ENCODE data around the gene TRIM4.

TRIM4 gene

DNA sequence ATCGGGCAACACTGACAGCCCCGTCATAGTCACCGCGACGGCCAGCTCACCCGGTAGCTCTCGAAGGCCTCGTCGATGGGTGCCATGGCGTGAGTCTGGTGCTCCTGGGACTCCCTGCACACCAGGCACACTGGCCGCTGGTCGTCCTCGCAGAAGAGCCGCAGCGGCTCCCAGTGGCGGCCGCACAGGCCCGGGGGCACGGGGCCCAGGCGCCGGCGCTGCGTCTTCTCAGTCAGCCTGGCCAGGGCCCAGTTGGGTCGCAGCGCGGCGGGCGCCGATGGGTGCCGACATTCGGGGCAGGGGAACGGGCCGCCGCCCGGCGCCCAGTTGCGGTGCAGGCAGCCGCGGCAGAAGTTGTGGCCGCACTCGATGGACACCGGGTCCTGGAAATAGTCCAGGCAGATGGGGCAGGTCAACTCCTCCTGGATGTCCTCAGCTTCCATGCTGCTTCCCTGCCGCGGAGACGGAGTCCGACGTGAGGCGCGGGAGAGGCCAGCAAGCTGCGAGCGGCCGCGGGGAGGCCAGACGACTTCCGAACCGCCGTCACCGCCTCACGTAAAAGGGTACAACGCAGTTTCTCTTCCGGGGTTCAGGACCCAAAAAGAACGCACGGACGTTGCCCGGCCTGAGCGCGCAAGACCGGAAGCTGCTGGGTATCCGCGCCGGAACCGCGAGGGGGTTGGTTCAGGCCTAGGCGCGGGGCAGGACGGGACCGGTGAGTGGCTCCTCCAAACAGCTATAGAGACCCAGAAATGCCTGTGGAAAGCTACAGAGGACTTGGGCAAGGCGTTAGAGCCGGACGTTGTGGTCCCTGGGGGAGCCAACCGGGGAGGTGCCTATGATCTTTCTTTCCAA, at the start of gene TRIM4 (continued):
- TF ChIP-seq ZBTB21 (tag by site-specific recombination; IDR thresholded peaks at IDR 0.05): peak; percentile 73
- TF ChIP-seq ZBTB49 (tag by site-specific recombination; IDR thresholded peaks at IDR 0.05; ENCODE audit: low read depth): no peak
- 0 out of 2 replicates have a peak, but pooled peaks have one; percentile 33 for TF ChIP-seq ZNF660 (tag by site-specific recombination; IDR thresholded peaks at IDR 0.05)
- no peak for TF ChIP-seq ZNF664 (tag by site-specific recombination; IDR thresholded peaks at IDR 0.05)
- TF ChIP-seq MYNN (tag by site-specific recombination; IDR thresholded peaks at IDR 0.05; ENCODE audit: borderline replicate concordance): no peak
- TF ChIP-seq KLF7 (tag by site-specific recombination; IDR thresholded peaks at IDR 0.05; ENCODE audit: borderline replicate concordance): no peak
- 0 out of 2 replicates have a peak, but pooled peaks have one; percentile 11 for TF ChIP-seq REST (tag by site-specific recombination; IDR thresholded peaks at IDR 0.05)
- TF ChIP-seq, protein P1, sequence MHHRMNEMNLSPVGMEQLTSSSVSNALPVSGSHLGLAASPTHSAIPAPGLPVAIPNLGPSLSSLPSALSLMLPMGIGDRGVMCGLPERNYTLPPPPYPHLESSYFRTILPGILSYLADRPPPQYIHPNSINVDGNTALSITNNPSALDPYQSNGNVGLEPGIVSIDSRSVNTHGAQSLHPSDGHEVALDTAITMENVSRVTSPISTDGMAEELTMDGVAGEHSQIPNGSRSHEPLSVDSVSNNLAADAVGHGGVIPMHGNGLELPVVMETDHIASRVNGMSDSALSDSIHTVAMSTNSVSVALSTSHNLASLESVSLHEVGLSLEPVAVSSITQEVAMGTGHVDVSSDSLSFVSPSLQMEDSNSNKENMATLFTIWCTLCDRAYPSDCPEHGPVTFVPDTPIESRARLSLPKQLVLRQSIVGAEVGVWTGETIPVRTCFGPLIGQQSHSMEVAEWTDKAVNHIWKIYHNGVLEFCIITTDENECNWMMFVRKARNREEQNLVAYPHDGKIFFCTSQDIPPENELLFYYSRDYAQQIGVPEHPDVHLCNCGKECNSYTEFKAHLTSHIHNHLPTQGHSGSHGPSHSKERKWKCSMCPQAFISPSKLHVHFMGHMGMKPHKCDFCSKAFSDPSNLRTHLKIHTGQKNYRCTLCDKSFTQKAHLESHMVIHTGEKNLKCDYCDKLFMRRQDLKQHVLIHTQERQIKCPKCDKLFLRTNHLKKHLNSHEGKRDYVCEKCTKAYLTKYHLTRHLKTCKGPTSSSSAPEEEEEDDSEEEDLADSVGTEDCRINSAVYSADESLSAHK (tag by site-specific recombination; IDR thresholded peaks at IDR 0.05): no peak
- no peak; the same call in 1 of the 2 replicates for TF ChIP-seq GLI4 (tag by site-specific recombination; IDR thresholded peaks at IDR 0.05)
- no peak for TF ChIP-seq TCF7L2 (IDR thresholded peaks at IDR 0.05; ENCODE audit: borderline replicate concordance, low read depth, low read length)
- TF ChIP-seq SCRT2 (tag by site-specific recombination; IDR thresholded peaks at IDR 0.05): no peak
- no peak for TF ChIP-seq ZNF140 (tag by site-specific recombination; IDR thresholded peaks at IDR 0.05)
- TF ChIP-seq ZNF510 (tag by site-specific recombination; IDR thresholded peaks at IDR 0.05; ENCODE audit: insufficient replicate concordance): no peak
- TF ChIP-seq, protein P2, sequence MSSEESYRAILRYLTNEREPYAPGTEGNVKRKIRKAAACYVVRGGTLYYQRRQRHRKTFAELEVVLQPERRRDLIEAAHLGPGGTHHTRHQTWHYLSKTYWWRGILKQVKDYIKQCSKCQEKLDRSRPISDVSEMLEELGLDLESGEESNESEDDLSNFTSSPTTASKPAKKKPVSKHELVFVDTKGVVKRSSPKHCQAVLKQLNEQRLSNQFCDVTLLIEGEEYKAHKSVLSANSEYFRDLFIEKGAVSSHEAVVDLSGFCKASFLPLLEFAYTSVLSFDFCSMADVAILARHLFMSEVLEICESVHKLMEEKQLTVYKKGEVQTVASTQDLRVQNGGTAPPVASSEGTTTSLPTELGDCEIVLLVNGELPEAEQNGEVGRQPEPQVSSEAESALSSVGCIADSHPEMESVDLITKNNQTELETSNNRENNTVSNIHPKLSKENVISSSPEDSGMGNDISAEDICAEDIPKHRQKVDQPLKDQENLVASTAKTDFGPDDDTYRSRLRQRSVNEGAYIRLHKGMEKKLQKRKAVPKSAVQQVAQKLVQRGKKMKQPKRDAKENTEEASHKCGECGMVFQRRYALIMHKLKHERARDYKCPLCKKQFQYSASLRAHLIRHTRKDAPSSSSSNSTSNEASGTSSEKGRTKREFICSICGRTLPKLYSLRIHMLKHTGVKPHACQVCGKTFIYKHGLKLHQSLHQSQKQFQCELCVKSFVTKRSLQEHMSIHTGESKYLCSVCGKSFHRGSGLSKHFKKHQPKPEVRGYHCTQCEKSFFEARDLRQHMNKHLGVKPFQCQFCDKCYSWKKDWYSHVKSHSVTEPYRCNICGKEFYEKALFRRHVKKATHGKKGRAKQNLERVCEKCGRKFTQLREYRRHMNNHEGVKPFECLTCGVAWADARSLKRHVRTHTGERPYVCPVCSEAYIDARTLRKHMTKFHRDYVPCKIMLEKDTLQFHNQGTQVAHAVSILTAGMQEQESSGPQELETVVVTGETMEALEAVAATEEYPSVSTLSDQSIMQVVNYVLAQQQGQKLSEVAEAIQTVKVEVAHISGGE (tag by site-specific recombination; conservative IDR thresholded peaks at IDR 0.05; ENCODE audit: low read depth): peak; percentile 98
- 0 out of 2 replicates have a peak, but pooled peaks have one; percentile 71 for TF ChIP-seq ZSCAN16 (tag by site-specific recombination; IDR thresholded peaks at IDR 0.05)
- no peak for TF ChIP-seq ZNF157 (tag by site-specific recombination; IDR thresholded peaks at IDR 0.05)
- TF ChIP-seq, protein P3, sequence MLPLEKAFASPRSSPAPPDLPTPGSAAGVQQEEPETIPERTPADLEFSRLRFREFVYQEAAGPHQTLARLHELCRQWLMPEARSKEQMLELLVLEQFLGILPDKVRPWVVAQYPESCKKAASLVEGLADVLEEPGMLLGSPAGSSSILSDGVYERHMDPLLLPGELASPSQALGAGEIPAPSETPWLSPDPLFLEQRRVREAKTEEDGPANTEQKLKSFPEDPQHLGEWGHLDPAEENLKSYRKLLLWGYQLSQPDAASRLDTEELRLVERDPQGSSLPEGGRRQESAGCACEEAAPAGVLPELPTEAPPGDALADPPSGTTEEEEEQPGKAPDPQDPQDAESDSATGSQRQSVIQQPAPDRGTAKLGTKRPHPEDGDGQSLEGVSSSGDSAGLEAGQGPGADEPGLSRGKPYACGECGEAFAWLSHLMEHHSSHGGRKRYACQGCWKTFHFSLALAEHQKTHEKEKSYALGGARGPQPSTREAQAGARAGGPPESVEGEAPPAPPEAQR (tag by site-specific recombination; IDR thresholded peaks at IDR 0.05): no peak
- TF ChIP-seq, protein P4, sequence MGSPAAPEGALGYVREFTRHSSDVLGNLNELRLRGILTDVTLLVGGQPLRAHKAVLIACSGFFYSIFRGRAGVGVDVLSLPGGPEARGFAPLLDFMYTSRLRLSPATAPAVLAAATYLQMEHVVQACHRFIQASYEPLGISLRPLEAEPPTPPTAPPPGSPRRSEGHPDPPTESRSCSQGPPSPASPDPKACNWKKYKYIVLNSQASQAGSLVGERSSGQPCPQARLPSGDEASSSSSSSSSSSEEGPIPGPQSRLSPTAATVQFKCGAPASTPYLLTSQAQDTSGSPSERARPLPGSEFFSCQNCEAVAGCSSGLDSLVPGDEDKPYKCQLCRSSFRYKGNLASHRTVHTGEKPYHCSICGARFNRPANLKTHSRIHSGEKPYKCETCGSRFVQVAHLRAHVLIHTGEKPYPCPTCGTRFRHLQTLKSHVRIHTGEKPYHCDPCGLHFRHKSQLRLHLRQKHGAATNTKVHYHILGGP (tag by site-specific recombination; IDR thresholded peaks at IDR 0.05): no peak
- no peak for TF ChIP-seq ZNF280D (tag by site-specific recombination; IDR thresholded peaks at IDR 0.05)
